Neural cell (in vitro differentiated cells): ENCODE measurements around the gene CNTNAP2. TPM values are rescaled to one million over a fixed set of nuclear protein-coding genes. Genes with fewer than 3 reads are reported as not detected.

Experiments
- H2AFZ ChIP-seq: fragments of 200-600, 300-800 bp; sonication (generic), shearing (Covaris generic); 2 replicates; pipeline ENCODE4 v1.6.0; 2014; ENCODE audit warnings: low read depth, mild to moderate bottlenecking, antibody characterized with exemption, low read length, moderate library complexity
- H3F3A ChIP-seq: fragments of 200-600 bp; shearing (Covaris generic); 2 replicates; pipeline ENCODE4 v1.6.1; 2016; ENCODE audit warnings: mild to moderate bottlenecking, moderate library complexity, mixed read lengths, antibody characterized with exemption, low read length; ENCODE audit not compliant: insufficient read depth, poor library complexity, severe bottlenecking
- H3K27ac ChIP-seq: fragments of 200-600, 300-800 bp; sonication (generic), shearing (Covaris generic); 2 replicates; pipeline ENCODE4 v1.5.1; 2014; ENCODE audit warnings: mild to moderate bottlenecking, low read length, moderate library complexity
- H3K27me3 ChIP-seq: fragments of 300-800, 200-600 bp; sonication (generic), shearing (Covaris generic); 2 replicates; pipeline ENCODE4 v1.6.0; 2014; ENCODE audit warnings: mild to moderate bottlenecking, low read depth, low read length, moderate library complexity; ENCODE audit not compliant: insufficient read depth
- H3K36me3 ChIP-seq: fragments of 300-800, 200-600 bp; sonication (generic), shearing (Covaris generic); 2 replicates; pipeline ENCODE4 v1.5.1; 2014; ENCODE audit warnings: mild to moderate bottlenecking, antibody characterized with exemption, low read length, moderate library complexity; ENCODE audit not compliant: insufficient read depth
- H3K4me2 ChIP-seq: fragments of 300-800, 200-600 bp; sonication (generic), shearing (Covaris generic); 2 replicates; pipeline ENCODE4 v1.6.0; 2014; ENCODE audit warnings: mild to moderate bottlenecking, low read length
- H3K4me3 ChIP-seq: fragments of 300-800, 200-600 bp; sonication (generic), shearing (Covaris generic); 2 replicates; pipeline ENCODE4 v1.5.1; 2014; ENCODE audit warnings: mild to moderate bottlenecking, low read length, moderate library complexity
- H3K79me2 ChIP-seq: fragments of 200-600 bp; shearing (Covaris generic); replicated peaks from 2 replicates; pipeline ENCODE4 v1.6.0; 2014; ENCODE audit warnings: mild to moderate bottlenecking, low read length, moderate library complexity; ENCODE audit not compliant: insufficient read depth
- H3K9ac ChIP-seq: fragments of 300-800, 200-600 bp; sonication (generic), shearing (Covaris generic); 2 replicates; pipeline ENCODE4 v1.6.1; 2016; ENCODE audit warnings: mild to moderate bottlenecking, low read length, mixed read lengths
- H3K9me2 ChIP-seq: fragments of 200-600 bp; shearing (Covaris generic); 2 replicates; pipeline ENCODE4 v1.6.1; 2016; ENCODE audit warnings: mild to moderate bottlenecking, low read length, mixed read lengths; ENCODE audit not compliant: insufficient read depth
- H3K9me3 ChIP-seq: fragments of 200-600, 300-800 bp; sonication (generic), shearing (Covaris generic); 2 replicates; pipeline ENCODE4 v1.6.1; 2016; ENCODE audit warnings: mild to moderate bottlenecking, mixed run types, low read length, moderate library complexity, mixed read lengths
- H4K20me1 ChIP-seq: fragments of 200-600 bp; shearing (Covaris generic); 2 replicates; pipeline ENCODE4 v1.6.1; 2016; ENCODE audit warnings: mild to moderate bottlenecking, mixed run types; ENCODE audit not compliant: insufficient read depth
- EP300 ChIP-seq: fragments of 450-650 bp; conservative IDR thresholded peaks from 2 replicates; pipeline ENCODE4 v1.6.1; 2014; ENCODE audit warnings: antibody characterized with exemption, mild to moderate bottlenecking, moderate library complexity; ENCODE audit not compliant: poor library complexity, severe bottlenecking
- EZH2 ChIP-seq: fragments of 200-600, 300-800 bp; shearing (Covaris generic), sonication (generic); IDR thresholded peaks from 2 replicates; pipeline ENCODE4 v1.6.1; 2014; ENCODE audit warnings: antibody characterized with exemption, low read length, borderline replicate concordance, mild to moderate bottlenecking; ENCODE audit not compliant: insufficient read depth, poor library complexity, severe bottlenecking
- MXI1 ChIP-seq: fragments of 450-650 bp; conservative IDR thresholded peaks from 2 replicates; pipeline ENCODE4 v1.6.1; 2014; ENCODE audit warnings: antibody characterized with exemption, mild to moderate bottlenecking; ENCODE audit not compliant: poor library complexity, severe bottlenecking
- POLR2AphosphoS5 ChIP-seq: IDR thresholded peaks from 2 replicates; pipeline ENCODE4 v1.6.1; 2012
- RAD21 ChIP-seq: fragments of 450-650 bp; conservative IDR thresholded peaks from 2 replicates; pipeline ENCODE4 v1.6.1; 2014; ENCODE audit warnings: antibody characterized with exemption, mild to moderate bottlenecking, moderate library complexity
- SMC3 ChIP-seq: fragments of 450-650 bp; conservative IDR thresholded peaks from 2 replicates; pipeline ENCODE4 v1.6.1; 2014; ENCODE audit warnings: antibody characterized with exemption, mild to moderate bottlenecking, moderate library complexity; ENCODE audit not compliant: poor library complexity
- TAF1 ChIP-seq: IDR thresholded peaks from 2 replicates; pipeline ENCODE4 v1.6.1; 2012; ENCODE audit warnings: low read depth
- polyA plus RNA-seq: library from polyadenylated mRNA; depleted of rRNA; stranded (reverse); fragments of >200 nt; gene quantifications from 2 replicates; pipeline ENCODE4 v1.2.3, GENCODE V29; 2014
- TF ChIP-seq, protein P1 (sequence below): IDR thresholded peaks from 2 replicates; pipeline ENCODE4 v1.6.1; 2012; ENCODE audit warnings: borderline replicate concordance
- TF ChIP-seq, protein P2 (sequence below): fragments of 450-650 bp; IDR thresholded peaks from 2 replicates; pipeline ENCODE4 v1.5.1; 2014; ENCODE audit warnings: antibody characterized with exemption, mild to moderate bottlenecking, moderate library complexity; ENCODE audit not compliant: poor library complexity, severe bottlenecking

CNTNAP2 gene
- polyA plus RNA-seq, 1 donor from 2014 or later: 276 TPM

DNA sequence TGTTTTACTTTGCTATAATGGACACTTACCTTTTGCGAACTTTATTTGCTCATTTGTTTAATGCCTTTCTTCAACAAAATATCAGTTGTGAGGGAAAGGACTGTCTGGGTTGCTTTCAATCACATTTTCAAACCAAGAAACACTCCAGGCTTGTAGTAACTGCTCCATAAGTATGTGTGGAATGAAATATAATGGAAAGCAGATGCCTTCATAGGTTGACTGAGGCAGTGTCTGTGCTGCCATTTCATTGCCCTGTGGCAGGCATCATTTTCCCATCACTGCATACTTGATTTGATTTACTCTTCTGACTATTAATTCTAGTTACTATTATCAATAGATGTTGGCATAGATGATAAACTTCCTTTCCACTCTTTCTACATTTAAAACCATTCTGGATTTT lies 762.3 kb downstream of the CNTNAP2 start:
- no peak overlapping the region for H3K4me2 ChIP-seq
- no peak overlapping the region for H3K27ac ChIP-seq
- TF ChIP-seq POLR2AphosphoS5: no peak
- TF ChIP-seq SMC3: no peak
- TF ChIP-seq EP300: no peak
- no peak for TF ChIP-seq EZH2
- no peak for TF ChIP-seq MXI1
- TF ChIP-seq RAD21: no peak
- TF ChIP-seq TAF1: no peak
- TF ChIP-seq, protein P1, sequence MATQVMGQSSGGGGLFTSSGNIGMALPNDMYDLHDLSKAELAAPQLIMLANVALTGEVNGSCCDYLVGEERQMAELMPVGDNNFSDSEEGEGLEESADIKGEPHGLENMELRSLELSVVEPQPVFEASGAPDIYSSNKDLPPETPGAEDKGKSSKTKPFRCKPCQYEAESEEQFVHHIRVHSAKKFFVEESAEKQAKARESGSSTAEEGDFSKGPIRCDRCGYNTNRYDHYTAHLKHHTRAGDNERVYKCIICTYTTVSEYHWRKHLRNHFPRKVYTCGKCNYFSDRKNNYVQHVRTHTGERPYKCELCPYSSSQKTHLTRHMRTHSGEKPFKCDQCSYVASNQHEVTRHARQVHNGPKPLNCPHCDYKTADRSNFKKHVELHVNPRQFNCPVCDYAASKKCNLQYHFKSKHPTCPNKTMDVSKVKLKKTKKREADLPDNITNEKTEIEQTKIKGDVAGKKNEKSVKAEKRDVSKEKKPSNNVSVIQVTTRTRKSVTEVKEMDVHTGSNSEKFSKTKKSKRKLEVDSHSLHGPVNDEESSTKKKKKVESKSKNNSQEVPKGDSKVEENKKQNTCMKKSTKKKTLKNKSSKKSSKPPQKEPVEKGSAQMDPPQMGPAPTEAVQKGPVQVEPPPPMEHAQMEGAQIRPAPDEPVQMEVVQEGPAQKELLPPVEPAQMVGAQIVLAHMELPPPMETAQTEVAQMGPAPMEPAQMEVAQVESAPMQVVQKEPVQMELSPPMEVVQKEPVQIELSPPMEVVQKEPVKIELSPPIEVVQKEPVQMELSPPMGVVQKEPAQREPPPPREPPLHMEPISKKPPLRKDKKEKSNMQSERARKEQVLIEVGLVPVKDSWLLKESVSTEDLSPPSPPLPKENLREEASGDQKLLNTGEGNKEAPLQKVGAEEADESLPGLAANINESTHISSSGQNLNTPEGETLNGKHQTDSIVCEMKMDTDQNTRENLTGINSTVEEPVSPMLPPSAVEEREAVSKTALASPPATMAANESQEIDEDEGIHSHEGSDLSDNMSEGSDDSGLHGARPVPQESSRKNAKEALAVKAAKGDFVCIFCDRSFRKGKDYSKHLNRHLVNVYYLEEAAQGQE: no peak
- TF ChIP-seq, protein P2, sequence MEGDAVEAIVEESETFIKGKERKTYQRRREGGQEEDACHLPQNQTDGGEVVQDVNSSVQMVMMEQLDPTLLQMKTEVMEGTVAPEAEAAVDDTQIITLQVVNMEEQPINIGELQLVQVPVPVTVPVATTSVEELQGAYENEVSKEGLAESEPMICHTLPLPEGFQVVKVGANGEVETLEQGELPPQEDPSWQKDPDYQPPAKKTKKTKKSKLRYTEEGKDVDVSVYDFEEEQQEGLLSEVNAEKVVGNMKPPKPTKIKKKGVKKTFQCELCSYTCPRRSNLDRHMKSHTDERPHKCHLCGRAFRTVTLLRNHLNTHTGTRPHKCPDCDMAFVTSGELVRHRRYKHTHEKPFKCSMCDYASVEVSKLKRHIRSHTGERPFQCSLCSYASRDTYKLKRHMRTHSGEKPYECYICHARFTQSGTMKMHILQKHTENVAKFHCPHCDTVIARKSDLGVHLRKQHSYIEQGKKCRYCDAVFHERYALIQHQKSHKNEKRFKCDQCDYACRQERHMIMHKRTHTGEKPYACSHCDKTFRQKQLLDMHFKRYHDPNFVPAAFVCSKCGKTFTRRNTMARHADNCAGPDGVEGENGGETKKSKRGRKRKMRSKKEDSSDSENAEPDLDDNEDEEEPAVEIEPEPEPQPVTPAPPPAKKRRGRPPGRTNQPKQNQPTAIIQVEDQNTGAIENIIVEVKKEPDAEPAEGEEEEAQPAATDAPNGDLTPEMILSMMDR: no peak
- H4K20me1 ChIP-seq: no peaks in the 10 kb centered on the region
- no peak overlapping the region for H3K4me3 ChIP-seq
- H2AFZ ChIP-seq: no peak overlapping the region
- no peaks in the 10 kb centered on the region for H3K9me2 ChIP-seq
- no peaks in the 10 kb centered on the region for H3K9me3 ChIP-seq
- H3K27me3 ChIP-seq: no peaks in the 10 kb centered on the region
- no peak overlapping the region for H3K9ac ChIP-seq
- no peaks in the 10 kb centered on the region for H3F3A ChIP-seq
- H3K36me3 ChIP-seq: no peaks in the 10 kb centered on the region
- no peaks in the 10 kb centered on the region for H3K79me2 ChIP-seq

DNA sequence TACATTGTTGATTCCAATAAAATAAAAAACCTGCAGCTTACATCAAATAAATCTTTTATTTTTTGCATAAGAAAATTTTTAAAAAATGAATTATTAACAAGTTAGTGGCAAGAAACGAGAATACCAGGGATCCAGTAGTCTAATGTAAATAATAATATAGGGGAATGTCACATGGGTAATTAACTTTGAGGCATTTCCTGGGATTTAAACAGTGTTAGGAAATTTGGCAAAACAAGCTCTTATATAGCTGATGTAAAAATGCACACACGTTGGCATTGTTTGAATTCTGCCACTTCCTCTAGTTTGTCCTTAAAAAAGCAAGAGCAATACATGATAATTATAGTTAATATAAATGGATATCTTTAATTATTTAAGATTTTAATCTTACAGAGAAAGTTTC lies 768.6 kb downstream of the CNTNAP2 start:
- TF ChIP-seq, protein P1: no peak
- TF ChIP-seq POLR2AphosphoS5 (no peak), EZH2 (no peak), SMC3 (no peak), TAF1 (no peak), MXI1 (no peak), RAD21 (no peak), EP300 (no peak)
- TF ChIP-seq, protein P2: no peak
- Histone ChIP-seq H3K36me3 (no peaks in the 10 kb centered on the region), H3K9me3 (no peaks in the 10 kb centered on the region), H3K4me2 (no peak overlapping the region), H3K27ac (no peak overlapping the region), H3K9me2 (no peaks in the 10 kb centered on the region), H3F3A (no peaks in the 10 kb centered on the region), H3K4me3 (no peak overlapping the region), H4K20me1 (no peaks in the 10 kb centered on the region), H3K27me3 (no peaks in the 10 kb centered on the region), H3K9ac (no peak overlapping the region), H2AFZ (no peak overlapping the region), H3K79me2 (no peaks in the 10 kb centered on the region)
